ENCODE results near the gene SON.

- TF ChIP-seq CTCF (conservative IDR thresholded peaks at IDR 0.05; ENCODE audit: low read length) (no peak), EZH2phosphoT487 (IDR thresholded peaks at IDR 0.05; ENCODE audit: borderline replicate concordance, low read depth, low read length) (no peak)
Observed at GRCh38 chr21:33549848-33550771, 7.3 kb downstream of the SON start.
